ENCODE measurements around the gene RAB3GAP1.

The RAB3GAP1 gene

DNA sequence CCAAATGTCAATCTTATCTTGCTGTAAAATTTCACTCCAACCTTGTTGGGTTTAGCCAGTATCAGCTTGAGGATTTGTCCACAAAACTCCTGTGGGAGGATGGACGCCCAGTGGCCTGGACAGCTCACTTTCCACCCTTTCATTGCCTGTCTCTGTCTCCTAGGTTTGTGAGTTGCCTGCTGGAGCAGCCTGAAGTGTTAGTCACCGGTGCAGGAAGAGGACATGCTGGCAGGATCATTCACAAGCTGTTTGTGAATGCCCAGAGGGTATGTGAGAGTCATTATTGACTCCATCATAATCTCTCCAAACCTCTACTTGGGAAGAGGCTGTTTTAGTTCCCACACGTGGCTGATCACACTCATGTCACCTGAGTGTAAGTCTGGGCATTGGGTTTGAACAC is 112.3 kb downstream of the RAB3GAP1 start:
- DNase-seq: no peak

GRCh38 chr2:135167273-135167672 is 115.2 kb downstream of the RAB3GAP1 start:
- DNase-seq: no peak

DNA sequence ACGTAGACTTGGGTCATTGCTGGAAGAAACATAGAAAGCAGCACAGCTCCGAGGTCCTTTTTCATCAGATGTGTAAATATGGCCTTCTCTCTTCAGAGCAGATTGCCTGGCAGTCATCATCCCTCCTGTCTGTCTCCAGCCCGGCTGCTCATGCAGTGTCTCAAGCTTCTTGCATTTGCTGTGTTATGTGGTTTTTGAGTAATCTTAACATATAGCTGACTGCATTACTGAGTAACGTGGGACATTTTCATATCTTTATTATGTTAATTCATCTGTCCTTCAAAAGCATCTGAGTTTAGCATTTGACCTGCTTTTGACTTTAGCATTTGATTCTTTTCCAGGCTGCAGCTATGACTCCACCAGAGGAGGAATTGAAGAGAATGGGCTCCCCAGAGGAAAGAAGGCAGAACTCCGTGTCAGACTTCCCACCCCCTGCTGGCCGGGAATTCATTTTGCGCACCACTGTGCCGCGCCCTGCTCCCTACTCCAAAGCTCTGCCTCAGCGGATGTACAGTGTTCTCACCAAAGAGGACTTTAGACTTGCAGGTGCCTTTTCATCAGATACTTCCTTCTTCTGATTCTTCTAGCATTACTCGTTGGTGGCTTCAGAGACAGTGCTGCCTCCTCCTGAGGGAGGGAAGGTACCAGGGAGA is 116.2 kb downstream of the RAB3GAP1 start:
- DNase-seq: no peak

DNA sequence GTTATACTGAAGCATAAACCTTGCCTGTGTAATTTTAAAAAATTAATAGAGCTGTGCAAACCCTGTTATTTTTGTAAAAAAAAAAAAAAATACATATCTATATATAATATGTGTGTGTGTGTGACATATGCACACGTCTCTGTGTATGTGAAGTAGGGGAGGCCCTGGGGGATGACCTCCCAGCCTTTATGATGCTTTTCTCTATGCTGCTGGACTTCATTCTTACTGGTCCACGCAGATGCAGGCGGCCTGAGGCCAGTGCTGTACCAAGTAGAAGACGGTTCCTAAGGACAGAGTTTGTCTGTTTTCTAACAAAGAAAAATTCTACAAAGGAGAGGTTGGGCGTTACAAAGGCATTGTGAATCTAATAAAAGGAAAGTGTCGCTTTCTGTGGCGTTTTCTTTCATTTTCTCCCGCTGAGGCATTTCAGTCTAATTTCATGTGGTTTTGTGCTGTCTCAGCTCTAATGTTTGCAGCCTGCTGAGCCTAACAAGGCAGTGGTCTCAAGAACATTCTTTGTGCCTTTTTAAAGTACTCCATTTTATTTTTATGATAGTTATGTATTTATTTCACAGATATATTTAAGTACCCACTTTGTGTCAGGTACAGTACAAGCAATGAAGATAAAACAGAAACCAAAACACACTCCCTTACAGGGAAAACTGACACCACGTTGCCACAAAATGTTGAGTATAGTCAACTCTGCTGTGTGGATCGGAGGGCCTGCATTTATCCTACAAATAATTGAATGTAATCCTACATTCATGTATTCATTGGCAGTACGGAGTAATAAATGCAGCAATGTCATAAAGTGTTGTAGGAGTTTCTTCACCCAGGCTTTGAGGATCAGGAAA is 118.0 kb downstream of the RAB3GAP1 start:
- no peak for DNase-seq

- DNase-seq: no peak
Measured at GRCh38 chr2:135174049-135174809, 122.1 kb downstream of the RAB3GAP1 start.

GRCh38 chr2:135174810-135175093 is 122.7 kb downstream of the RAB3GAP1 start:
- DNase-seq: no peak

DNA sequence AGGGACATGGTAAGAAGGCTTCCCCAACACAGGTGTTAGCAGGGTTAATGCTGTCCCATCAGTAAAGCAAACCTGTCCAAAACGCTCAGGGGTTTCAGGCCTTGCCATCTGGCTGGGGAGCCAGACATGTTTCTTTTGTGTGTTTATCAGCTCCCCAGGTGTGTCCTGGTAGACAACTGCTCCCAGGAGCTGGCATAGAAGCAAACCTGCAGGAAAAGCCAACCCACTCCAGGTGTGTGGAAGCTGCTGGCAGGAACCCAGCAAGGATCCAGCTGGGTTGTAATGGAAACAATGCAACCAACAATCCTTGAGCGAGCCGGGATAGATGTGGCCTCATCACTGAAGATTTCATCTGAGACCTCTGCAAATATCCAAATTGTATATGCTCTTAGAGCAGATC is 123.1 kb downstream of the RAB3GAP1 start:
- DNase-seq: no peak

- DNase-seq: no peak
Measured at GRCh38 chr2:135179689-135180088, 127.6 kb downstream of the RAB3GAP1 start.

DNA sequence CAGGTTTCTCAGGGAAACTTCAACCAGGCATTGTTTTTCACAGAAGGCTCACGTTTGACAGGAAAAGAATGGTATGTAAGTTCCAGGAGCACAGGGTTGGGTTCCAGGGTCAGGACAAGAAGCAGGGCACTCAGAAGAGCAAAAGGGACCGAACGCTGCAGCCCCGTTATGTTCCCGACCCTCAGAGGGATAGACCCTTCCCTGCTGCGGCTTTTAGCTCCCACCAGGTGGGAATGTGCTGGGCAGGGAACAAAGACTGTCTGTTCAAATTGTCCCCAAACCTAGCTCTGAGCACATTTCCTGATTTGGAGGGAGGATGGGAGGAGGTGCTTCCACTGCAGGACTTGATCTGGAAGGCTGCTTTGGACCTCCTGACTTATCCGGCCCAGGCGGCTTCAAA is 130.1 kb downstream of the RAB3GAP1 start:
- no peak for DNase-seq

- no peak for DNase-seq
Measured at GRCh38 chr2:135182601-135183000, 130.5 kb downstream of the RAB3GAP1 start.

- DNase-seq: no peak
Measured at GRCh38 chr2:135183822-135184221, 131.7 kb downstream of the RAB3GAP1 start.

GRCh38 chr2:135186054-135186453 is 134.0 kb downstream of the RAB3GAP1 start:
- no peak for DNase-seq

- no peak for DNase-seq
Measured at GRCh38 chr2:135187270-135187669, 135.2 kb downstream of the RAB3GAP1 start.

GRCh38 chr2:135189148-135189547 is 137.1 kb downstream of the RAB3GAP1 start:
- DNase-seq: no peak

- no peak for DNase-seq
Measured at GRCh38 chr2:135190799-135191198, 138.7 kb downstream of the RAB3GAP1 start.

DNA sequence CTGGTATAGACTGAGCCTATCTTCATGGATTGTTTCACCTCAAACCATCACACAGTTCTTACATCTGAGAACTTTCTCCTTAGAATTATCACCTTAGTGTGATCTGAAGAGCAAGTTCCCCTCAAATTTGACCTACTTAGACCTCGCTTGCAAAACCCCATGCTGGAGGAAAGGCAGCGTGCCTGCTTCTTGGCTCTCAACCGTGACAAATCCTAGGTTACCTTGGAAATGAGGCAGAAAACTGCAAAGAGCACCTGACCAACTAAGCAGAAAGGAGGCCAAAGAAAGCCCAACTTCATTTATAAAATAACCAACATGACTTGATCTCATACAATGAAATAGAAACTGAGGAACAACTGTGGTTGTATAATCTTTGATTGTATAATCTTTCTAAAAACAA is 146.4 kb downstream of the RAB3GAP1 start:
- no peak for DNase-seq

DNA sequence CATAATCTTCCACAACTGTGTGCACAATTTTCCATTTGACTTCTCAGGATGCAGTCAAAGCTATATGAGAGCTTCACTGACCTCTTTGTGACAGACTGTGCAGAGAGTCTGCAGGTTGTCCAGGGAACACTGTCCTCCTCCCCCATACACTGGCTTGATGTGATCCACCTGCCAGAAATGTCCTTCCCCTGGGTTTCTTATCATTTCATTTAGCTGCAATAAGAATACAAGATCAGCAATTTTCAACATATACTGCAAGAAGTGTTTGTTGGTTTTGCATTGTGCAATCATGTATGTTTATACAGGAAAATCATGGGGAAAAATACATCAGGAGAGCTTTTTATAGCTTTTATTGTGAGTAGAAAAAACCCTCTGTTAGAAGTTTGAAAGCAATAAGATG is 150.7 kb downstream of the RAB3GAP1 start:
- DNase-seq: no peak

- no peak for DNase-seq
Measured at GRCh38 chr2:135203944-135204343, 151.9 kb downstream of the RAB3GAP1 start.

- DNase-seq: no peak
Measured at GRCh38 chr2:135208016-135208415, 155.9 kb downstream of the RAB3GAP1 start.

GRCh38 chr2:135212757-135213156 is 160.7 kb downstream of the RAB3GAP1 start:
- DNase-seq: no peak

- no peak for DNase-seq
Measured at GRCh38 chr2:135218426-135218825, 166.3 kb downstream of the RAB3GAP1 start.

GRCh38 chr2:135219226-135219625 is 167.1 kb downstream of the RAB3GAP1 start:
- no peak for DNase-seq
